SU-DHL-6 (cell line): ENCODE measurements around the gene PRR7.

Source experiments
- H2AFZ ChIP-seq: fragments of 200-600 bp; sonication (generic); 2 replicates; pipeline ENCODE4 v1.6.1; 2014; ENCODE audit warnings: low read depth, mild to moderate bottlenecking, moderate library complexity, mixed read lengths, antibody characterized with exemption, low read length; ENCODE audit not compliant: severe bottlenecking
- H3F3A ChIP-seq: fragments of 200-600 bp; shearing (Covaris generic); 2 replicates; pipeline ENCODE4 v1.6.0; 2016; ENCODE audit warnings: antibody characterized with exemption, mild to moderate bottlenecking; ENCODE audit not compliant: insufficient read depth
- H3K27ac ChIP-seq: fragments of 200-600 bp; sonication (generic); 2 replicates; pipeline ENCODE4 v1.5.1; 2016; ENCODE audit warnings: low read depth, mild to moderate bottlenecking, low read length, moderate library complexity, mixed read lengths
- H3K27me3 ChIP-seq: fragments of 200-600 bp; sonication (generic), shearing (Covaris generic); 2 replicates; pipeline ENCODE4 v1.6.0; 2014; ENCODE audit warnings: mild to moderate bottlenecking, low read length
- H3K36me3 ChIP-seq: fragments of 200-600 bp; sonication (generic); 2 replicates; pipeline ENCODE4 v1.6.1; 2014; ENCODE audit warnings: mild to moderate bottlenecking, low read length, mixed read lengths
- H3K4me2 ChIP-seq: fragments of 300-600, 200-600 bp; shearing (Covaris generic), sonication (generic); 2 replicates; pipeline ENCODE4 v1.6.0; 2014; ENCODE audit warnings: low read length, low read depth, mild to moderate bottlenecking; ENCODE audit not compliant: poor library complexity, severe bottlenecking
- H3K4me3 ChIP-seq: fragments of 200-600 bp; sonication (generic); 2 replicates; pipeline ENCODE4 v1.5.1; 2014; ENCODE audit warnings: antibody characterized with exemption, low read length, mild to moderate bottlenecking, mixed read lengths; ENCODE audit not compliant: insufficient read depth, poor library complexity, severe bottlenecking
- H3K79me2 ChIP-seq: fragments of 200-600 bp; sonication (generic); 2 replicates; pipeline ENCODE4 v1.6.1; 2014; ENCODE audit warnings: mild to moderate bottlenecking, low read length, moderate library complexity; ENCODE audit not compliant: insufficient read depth
- H3K9ac ChIP-seq: fragments of 200-600 bp; sonication (generic); 2 replicates; pipeline ENCODE4 v1.7.0; 2014; ENCODE audit warnings: mild to moderate bottlenecking, low read length
- H3K9me2 ChIP-seq: fragments of 200-600 bp; sonication (generic); replicated peaks from 2 replicates; pipeline ENCODE4 v1.6.1; 2014; ENCODE audit warnings: low read length; ENCODE audit not compliant: insufficient read depth
- H3K9me3 ChIP-seq: fragments of 200-600 bp; sonication (generic); 2 replicates; pipeline ENCODE4 v1.6.1; 2014; ENCODE audit warnings: low read length, mixed read lengths; ENCODE audit not compliant: insufficient read depth
- H4K20me1 ChIP-seq: fragments of 200-600 bp; sonication (generic); 2 replicates; pipeline ENCODE4 v1.6.1; 2014; ENCODE audit warnings: low read depth, mild to moderate bottlenecking, antibody characterized with exemption, low read length, moderate library complexity, mixed read lengths
- EZH2phosphoT487 ChIP-seq: fragments of 200-600 bp; sonication (generic), shearing (Covaris generic); conservative IDR thresholded peaks from 2 replicates; pipeline ENCODE4 v1.6.1; 2018; ENCODE audit warnings: mild to moderate bottlenecking, antibody characterized with exemption, low read length, moderate library complexity, mixed read lengths
- TF ChIP-seq, protein P1 (sequence below): fragments of 200-600 bp; sonication (generic); IDR thresholded peaks from one replicate; pipeline ENCODE4 v1.5.1; 2017; ENCODE audit warnings: antibody characterized with exemption, mild to moderate bottlenecking, low read length, moderate library complexity; ENCODE audit not compliant: insufficient read depth, poor library complexity, severe bottlenecking

Gene PRR7

DNA sequence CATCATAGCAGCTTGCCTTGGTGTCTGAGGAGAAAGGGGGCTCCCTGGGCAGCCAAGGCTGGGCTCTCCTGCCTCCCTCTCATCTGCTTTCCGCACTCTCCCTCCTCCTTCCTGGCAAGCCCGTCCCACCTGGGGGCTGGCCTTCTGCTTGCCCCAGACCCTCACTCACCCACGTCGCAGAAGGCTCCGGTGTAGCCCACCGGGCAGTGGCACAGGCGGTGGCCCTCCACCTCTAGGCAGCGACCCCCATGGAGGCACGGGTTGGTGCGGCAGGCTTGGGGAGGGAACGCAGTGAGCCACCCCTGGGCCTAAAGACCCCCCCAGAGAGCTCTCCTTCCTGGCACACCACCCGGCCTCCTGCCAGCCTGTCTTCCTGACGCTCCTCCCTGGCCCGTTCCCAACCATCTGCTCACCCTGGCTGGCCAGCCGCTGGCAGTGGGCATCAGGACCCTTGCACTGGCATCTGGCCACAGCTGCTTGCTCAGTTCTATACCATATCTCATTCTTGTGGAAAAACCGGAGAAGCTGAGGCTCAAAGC, 41.9 kb upstream of the PRR7 start:
- Histone ChIP-seq H3K9ac (peak overlapping the region; percentile 64), H3K4me2 (peak overlapping the region; percentile 85), H3K9me2 (no peaks in the 10 kb centered on the region), H3K79me2 (no peaks in the 10 kb centered on the region), H3K36me3 (no peaks in the 10 kb centered on the region), H3K27ac (no peak overlapping the region), H3K27me3 (no peaks in the 10 kb centered on the region), H3K9me3 (no peaks in the 10 kb centered on the region), H3F3A (no peaks in the 10 kb centered on the region; the same call in 1 of the 2 replicates), H4K20me1 (no peaks in the 10 kb centered on the region), H3K4me3 (no peak overlapping the region), H2AFZ (peak overlapping the region; percentile 85)
- TF ChIP-seq, protein P1, sequence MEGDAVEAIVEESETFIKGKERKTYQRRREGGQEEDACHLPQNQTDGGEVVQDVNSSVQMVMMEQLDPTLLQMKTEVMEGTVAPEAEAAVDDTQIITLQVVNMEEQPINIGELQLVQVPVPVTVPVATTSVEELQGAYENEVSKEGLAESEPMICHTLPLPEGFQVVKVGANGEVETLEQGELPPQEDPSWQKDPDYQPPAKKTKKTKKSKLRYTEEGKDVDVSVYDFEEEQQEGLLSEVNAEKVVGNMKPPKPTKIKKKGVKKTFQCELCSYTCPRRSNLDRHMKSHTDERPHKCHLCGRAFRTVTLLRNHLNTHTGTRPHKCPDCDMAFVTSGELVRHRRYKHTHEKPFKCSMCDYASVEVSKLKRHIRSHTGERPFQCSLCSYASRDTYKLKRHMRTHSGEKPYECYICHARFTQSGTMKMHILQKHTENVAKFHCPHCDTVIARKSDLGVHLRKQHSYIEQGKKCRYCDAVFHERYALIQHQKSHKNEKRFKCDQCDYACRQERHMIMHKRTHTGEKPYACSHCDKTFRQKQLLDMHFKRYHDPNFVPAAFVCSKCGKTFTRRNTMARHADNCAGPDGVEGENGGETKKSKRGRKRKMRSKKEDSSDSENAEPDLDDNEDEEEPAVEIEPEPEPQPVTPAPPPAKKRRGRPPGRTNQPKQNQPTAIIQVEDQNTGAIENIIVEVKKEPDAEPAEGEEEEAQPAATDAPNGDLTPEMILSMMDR: no peak
- no peak for TF ChIP-seq EZH2phosphoT487

DNA sequence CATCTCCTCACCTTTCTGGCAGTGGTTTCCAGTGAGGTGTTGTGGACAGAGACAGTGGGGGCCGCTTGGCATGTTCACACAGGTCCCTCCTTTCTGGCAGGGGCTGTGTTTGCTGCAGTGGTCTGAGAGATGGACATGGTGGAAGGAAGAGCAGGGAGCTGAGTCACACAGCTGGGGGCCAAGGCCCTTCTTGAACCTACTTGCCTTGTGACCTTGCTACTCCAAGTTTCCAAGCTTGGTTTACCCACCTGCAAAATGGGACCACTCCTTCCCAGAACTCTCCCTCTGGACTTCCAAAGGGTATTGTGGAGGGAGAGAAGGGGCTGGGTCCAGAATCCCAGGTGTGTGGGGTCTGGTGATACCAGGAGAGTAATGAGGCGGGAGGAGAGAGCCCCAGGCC, 41.3 kb upstream of the PRR7 start:
- Histone ChIP-seq H3K9me3 (no peaks in the 10 kb centered on the region), H3K9ac (no peak overlapping the region), H3K4me2 (no peak overlapping the region), H3K4me3 (no peak overlapping the region), H3K9me2 (no peaks in the 10 kb centered on the region), H3K27me3 (no peaks in the 10 kb centered on the region), H2AFZ (no peak overlapping the region), H4K20me1 (no peaks in the 10 kb centered on the region), H3F3A (no peaks in the 10 kb centered on the region; the same call in 1 of the 2 replicates), H3K79me2 (no peaks in the 10 kb centered on the region), H3K36me3 (no peaks in the 10 kb centered on the region), H3K27ac (no peak overlapping the region)
- TF ChIP-seq EZH2phosphoT487: no peak
- TF ChIP-seq, protein P1: no peak

DNA sequence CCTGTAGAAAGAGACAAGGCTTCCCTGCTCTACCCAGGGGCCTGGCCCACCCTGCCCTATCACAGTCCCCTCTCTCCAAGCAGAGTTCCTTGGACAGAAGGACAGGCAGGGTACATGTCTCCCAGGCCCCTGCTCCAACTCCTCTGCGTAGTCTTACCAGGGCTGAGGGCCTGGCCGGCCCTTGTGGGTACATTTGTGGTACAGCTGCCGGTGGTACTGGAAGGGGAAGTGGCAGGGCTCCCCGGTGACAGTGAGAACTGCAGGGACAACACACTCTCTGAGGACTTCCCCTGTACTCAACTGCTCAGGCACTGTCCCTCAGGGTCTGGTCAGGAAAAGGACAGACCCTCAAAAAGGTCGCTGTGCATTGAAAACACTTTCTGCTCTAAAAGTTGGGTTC, 40.8 kb upstream of the PRR7 start:
- no peaks in the 10 kb centered on the region for H3K79me2 ChIP-seq
- TF ChIP-seq, protein P1: no peak
- TF ChIP-seq EZH2phosphoT487: no peak
- H3F3A ChIP-seq: no peaks in the 10 kb centered on the region; the same call in 1 of the 2 replicates
- H3K9ac ChIP-seq: no peak overlapping the region
- H3K27ac ChIP-seq: no peak overlapping the region
- no peak overlapping the region for H2AFZ ChIP-seq
- no peaks in the 10 kb centered on the region for H4K20me1 ChIP-seq
- no peaks in the 10 kb centered on the region for H3K9me3 ChIP-seq
- H3K9me2 ChIP-seq: no peaks in the 10 kb centered on the region
- no peak overlapping the region for H3K4me2 ChIP-seq
- H3K36me3 ChIP-seq: no peaks in the 10 kb centered on the region
- no peak overlapping the region for H3K4me3 ChIP-seq
- H3K27me3 ChIP-seq: no peaks in the 10 kb centered on the region
